GM19397 (cell line): Measurements from ENCODE around the gene PKN2.
"Not testable (repeated sequence)": the region's sequence is repeated elsewhere in the genome, so short reads cannot be mapped to it uniquely, and the experiment has no call there.

Source experiments
- ATAC-seq: cut with Tn5 transposase; IDR thresholded peaks from one replicate; pipeline ENCODE4 v1.9.1; 2021; ENCODE audit warnings: mild to moderate bottlenecking, moderate library complexity; ENCODE audit not compliant: unreplicated experiment

The PKN2 gene

GRCh38 chr1:88784551-88784950, 100.5 kb downstream of the PKN2 start:
- no peak for ATAC-seq

DNA sequence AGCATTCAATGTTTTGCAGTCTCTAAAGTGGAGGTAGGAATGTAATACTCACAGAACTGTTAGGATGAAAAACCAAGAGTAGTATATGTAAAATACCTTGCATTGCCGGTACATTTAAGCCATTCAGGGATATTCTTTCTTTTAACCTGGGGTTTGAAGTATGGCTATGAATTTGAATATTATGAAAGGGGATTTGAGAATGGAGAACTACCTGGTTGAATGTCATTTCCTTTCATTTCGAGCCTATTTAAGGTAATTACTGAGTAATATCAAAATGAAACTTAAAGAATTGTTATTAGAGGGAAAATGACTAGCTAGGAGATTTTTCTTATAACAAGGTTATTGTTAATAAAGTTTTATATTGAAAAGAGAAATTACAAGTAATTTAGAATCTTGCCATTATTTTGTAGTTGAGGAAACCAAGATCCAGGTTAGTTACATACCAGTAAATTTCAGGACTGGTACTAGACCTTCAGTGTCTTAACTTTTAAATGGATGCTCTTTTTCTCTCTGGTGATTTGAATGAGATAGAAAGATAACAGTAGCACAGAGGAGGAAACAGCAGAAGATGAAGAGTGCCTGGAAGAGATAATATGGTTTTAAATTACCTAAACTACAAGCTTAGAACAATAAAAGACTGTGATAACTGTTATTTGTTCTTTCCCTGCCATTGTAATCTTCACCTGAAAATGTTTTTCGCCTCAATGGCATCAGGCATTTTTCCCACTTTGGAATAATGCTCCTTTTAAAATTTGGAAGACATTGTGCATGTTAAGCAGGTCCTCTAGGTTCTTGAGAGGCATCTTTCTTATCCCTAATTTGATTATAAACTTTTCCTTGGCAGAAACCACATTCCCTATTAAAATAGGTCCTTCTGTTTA, 103.2 kb downstream of the PKN2 start:
- ATAC-seq = no peak

DNA sequence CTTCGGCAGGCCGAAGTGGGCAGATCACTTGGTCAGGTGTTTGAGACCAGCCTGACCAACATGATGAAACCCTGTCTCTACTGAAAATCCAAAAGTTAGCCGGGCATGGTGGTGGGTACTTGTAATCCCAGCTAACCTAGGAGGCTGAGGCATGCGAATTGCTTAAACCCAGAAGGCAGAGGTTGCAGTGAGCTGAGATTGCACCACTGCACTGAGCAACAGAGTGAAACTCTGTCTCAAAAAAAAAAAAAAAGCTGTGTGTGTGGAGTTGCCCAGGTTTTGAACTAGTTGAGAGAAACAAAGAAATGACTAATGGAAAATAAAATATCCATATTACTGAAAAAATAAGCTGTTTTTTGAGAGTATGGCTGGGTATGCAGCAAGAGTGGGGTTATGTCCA, 107.1 kb downstream of the PKN2 start:
- no peak for ATAC-seq

- ATAC-seq = no peak
Measured at GRCh38 chr1:88799491-88799890, 115.4 kb downstream of the PKN2 start.

- no peak for ATAC-seq
Measured at GRCh38 chr1:88800382-88801051, 116.4 kb downstream of the PKN2 start.

DNA sequence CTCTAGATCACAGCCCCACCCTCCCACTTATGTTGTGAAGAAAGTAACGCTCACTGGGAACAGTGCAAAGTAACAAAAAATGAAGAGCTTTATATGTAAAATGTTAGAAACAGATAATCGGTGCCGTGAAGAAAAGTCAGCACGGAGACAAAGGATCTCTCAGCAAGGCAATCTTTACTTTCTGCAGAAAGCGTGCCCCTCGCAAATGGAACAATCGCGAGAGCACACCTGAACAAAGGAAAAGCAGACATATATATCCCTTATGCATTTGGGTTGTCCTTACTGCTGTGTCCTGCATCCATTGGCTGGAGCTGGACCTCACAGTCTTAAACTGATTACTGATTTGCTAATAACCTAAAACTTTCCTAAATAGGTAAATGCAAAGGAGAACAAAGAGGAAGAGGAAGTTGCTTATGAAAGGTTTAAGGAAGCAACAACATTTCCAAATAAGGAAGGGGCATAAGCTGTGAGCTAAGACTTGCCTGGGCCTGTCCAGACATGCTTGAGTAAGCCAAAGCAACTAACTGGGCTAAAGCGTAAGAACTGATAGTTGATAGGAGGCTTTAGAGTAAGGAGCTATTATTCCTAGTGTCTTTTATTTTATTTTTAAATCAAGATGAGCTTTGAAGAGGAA, 117.6 kb downstream of the PKN2 start:
- no peak for ATAC-seq

DNA sequence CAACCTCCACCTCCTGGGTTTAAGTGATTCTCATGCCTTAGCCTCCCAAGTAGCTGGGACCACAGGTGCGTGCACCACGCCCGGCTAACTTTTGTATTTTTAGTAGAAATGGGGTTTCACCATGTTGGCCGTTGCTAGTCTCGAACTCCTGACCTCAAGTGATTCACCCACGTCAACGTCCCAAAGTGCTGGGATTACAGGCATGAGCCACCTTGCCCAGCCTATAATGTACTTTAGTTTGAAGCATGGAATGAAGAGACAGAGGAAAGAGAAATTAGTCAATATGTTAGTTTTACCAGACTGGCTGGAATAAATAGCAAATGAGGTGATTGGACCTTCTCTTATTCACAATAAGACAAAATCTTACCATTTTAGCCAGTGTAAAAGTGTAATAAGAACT, 118.3 kb downstream of the PKN2 start:
- no peak for ATAC-seq

GRCh38 chr1:88802950-88803349, 118.9 kb downstream of the PKN2 start:
- no peak for ATAC-seq

GRCh38 chr1:88803444-88803843, 119.4 kb downstream of the PKN2 start:
- no peak for ATAC-seq

DNA sequence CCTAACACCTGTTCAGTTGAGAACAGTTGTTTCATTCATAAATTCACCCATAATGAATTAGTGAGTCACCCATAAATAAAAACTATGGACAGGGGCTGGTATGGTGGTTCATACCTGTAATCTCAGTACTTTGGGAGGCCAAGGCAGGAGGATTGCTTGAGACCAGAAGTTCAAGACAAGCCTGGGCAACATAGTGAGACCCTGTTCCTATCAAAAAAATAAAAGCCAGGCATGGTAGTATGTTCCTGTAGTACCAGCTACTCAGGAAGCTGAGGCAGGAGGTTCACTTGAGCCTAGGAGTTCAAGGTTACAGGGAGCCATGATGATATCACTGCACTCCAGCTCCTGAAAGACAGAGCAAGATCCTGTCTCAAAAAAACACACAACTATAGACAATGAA, 128.3 kb downstream of the PKN2 start:
- no peak for ATAC-seq

DNA sequence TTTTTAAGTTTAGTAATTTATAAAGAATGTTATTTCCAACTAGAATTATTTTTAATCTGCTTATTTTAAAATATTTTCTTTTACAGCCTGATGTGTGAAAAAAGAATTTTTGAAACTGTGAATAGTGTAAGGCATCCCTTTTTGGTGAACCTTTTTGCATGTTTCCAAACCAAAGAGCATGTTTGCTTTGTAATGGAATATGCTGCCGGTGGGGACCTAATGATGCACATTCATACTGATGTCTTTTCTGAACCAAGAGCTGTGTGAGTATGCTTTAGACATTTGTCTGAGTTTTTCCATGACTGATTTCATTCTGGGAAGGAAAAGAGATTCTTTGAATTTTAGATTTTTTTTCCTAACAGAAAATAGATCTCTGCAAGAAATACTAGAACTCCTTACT, 129.4 kb downstream of the PKN2 start:
- ATAC-seq = no peak

DNA sequence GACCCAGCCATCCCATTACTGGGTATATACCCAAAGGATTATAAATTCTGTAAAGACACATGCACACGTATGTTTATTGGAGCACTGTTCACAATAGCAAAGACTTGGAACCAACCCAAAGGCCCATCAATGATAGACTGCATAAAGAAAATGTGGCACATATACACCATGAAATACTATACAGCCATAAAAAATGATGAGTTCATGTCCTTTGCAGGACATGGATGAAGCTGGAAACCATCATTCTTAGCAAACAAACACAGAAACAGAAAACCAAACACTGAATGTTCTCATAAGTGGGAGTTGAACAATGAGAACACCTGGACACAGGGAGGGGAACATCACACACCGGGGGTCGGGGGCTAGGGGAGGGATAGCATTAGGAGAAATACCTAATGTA, 135.6 kb downstream of the PKN2 start:
- not testable (repeated sequence) for ATAC-seq

GRCh38 chr1:88825721-88826120, 141.6 kb downstream of the PKN2 start:
- no peak for ATAC-seq

DNA sequence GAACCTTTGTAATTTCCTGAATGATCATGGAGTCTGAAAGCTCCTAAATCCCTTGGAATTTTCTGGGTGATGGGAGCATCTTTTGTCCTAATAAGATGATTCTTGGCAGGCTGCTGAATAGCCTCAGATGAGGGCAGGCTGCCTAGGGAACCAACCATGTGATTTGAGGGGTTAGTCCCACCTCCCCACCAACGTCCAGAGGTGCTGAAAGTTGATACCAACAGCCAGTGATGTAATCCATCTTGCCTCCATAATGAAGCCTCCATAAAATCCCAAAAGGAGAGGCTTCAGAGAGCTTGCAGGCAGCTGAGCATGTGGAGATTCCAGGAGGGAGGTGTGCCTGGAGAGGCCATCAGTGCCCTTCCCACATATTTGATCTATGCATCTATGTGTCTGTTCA, 163.6 kb downstream of the PKN2 start:
- no peak for ATAC-seq

DNA sequence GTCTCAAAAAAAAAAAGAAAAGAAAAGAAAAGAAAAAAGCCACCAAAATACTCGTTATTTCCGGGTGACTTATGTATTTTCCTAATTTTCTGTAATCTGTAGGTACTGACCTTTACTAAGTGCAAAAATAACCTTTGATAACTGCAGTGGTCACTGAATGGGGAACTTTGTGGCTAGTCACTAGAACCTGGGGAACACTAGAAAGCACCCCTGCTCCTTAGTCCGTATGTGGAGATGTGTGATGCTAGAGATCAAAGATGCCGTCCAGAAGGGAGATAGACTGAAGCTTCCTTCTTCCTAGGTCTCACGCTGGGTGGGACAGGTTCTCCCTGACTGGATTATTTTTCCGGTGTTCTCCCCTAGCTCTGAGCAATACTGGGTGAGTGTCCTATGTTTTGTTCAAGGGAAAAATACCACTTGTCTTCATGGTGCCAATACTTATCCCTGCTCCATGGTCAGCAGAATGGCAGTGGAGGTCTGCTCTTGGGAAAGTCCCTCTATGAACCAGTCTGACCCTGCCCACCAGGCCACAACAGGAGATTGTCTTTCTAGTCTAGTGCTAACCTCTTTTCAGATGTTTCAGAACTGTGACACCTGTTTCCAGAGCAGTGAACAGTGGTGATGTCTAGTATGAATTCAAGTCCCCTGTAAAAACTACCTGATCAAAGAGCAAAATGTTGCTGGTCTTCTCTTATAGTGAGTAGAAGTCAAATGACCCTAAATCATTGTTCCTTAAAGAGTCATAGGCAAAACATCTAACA, 167.4 kb downstream of the PKN2 start:
- ATAC-seq = no peak

DNA sequence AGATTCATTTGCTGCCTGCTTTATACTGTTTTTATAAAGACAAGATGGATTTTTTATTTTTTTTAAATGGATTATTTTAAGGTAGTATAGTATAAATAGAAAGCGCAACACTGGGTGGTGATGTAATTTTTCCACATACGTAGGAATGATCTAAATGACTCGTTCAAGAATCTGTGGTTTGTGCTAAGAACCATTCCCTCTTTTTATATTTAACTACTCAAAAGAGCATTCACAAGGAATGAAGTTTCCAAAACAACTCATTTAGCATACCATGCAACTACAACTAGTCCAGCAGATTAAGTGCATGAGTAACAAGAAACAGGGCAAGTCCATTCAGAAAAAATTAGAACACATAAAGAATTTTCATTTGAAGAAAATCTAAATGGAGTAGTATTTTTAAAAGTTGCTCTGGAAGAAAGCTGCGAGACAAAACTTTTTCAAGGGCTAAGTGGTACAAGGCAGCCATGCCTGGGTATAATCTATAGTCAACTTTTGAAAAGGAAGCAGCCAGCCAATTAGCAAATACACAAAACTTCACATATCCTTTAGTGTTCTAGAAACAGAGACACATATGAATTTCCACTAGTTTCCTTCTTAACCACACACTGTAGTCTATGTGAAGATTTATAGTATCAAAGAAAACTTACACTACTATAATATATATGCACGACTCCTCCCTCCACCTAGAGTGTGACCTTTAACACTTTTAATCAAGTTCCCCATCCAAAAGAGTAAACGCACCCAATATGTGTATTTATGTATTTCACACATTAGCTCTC, 183.9 kb downstream of the PKN2 start:
- ATAC-seq = no peak

DNA sequence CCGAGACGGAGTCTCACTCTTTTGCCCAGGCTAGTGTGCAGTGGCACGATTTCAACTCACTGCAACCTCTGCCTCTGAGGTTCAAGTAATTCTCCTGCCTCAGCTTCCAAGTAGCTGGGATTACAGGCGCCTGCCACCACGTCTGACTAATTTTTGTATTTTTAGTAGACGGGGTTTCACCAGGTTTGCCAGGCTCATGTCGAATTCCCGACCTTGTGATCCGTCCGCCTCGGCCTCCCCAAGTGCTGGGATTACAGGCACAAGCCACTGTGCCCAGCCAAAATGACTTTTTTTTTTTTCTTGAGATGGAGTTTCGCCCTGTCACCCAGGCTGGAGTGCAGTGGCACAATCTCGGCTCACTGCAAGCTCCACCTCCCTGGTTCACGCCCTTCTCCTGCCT, 185.6 kb downstream of the PKN2 start:
- ATAC-seq = not testable (repeated sequence)

DNA sequence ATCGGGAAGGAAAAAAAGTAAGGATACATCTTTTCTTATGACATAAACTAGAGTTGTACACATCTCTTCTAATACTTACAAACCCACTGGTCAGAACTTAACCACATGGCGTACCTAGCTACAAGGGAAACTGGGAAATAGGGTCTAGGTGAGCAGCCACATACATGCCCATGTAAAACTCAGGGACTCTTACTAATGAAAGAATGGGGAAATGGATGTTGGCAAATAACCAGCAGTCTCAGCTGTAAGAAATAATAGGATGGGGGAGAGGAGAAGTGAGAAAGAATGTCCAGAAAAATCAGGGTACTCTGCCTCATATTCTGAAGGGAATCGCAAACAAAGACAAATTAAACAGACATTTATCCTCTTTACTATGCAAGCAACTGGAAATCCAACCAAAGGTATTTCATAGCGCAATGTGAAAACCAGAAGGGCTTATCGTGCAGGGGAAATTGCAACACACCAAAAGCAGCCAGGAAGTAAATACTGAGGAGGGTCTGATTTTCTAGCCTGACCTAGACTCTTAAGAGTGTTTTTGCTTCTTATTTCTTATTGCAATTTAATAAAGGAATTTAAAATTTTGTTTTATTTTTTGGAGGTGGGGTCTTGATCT, 189.8 kb downstream of the PKN2 start:
- ATAC-seq = no peak

- ATAC-seq = no peak
Measured at GRCh38 chr1:88875595-88875994, 191.5 kb downstream of the PKN2 start.
